Mammary epithelial cell (primary cell): ENCODE results near the gene RAPGEF4.

Experiments
- EZH2 ChIP-seq: IDR thresholded peaks from 2 replicates; pipeline ENCODE4 v1.6.1; 2012; ENCODE audit warnings: low read length, inconsistent platforms, borderline replicate concordance
- TF ChIP-seq, protein P1 (sequence below), 2 donors: IDR thresholded peaks in 1 of 2; conservative IDR thresholded peaks in 1 of 2; 2 replicates each; pipeline ENCODE4 v1.5.1; 2011 to 2012; ENCODE audit warnings: inconsistent platforms in 2 of 2, low read length in 2 of 2, mild to moderate bottlenecking in 2 of 2, control low read depth in 1 of 2, low read depth in 1 of 2; ENCODE audit not compliant: insufficient read depth in 1 of 2; ENCODE audit errors: extremely low read depth in 1 of 2

GRCh38 chr2:172782506-172783164 lies 47.0 kb downstream of the RAPGEF4 start:
- TF ChIP-seq, protein P1, sequence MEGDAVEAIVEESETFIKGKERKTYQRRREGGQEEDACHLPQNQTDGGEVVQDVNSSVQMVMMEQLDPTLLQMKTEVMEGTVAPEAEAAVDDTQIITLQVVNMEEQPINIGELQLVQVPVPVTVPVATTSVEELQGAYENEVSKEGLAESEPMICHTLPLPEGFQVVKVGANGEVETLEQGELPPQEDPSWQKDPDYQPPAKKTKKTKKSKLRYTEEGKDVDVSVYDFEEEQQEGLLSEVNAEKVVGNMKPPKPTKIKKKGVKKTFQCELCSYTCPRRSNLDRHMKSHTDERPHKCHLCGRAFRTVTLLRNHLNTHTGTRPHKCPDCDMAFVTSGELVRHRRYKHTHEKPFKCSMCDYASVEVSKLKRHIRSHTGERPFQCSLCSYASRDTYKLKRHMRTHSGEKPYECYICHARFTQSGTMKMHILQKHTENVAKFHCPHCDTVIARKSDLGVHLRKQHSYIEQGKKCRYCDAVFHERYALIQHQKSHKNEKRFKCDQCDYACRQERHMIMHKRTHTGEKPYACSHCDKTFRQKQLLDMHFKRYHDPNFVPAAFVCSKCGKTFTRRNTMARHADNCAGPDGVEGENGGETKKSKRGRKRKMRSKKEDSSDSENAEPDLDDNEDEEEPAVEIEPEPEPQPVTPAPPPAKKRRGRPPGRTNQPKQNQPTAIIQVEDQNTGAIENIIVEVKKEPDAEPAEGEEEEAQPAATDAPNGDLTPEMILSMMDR (conservative IDR thresholded peaks at IDR 0.05 in 1 of 2, IDR thresholded peaks at IDR 0.05 in 1 of 2; ENCODE audit: extremely low read depth in 1 of 2, insufficient read depth in 1 of 2, low read depth in 1 of 2, low read length in 2 of 2): no peak
- TF ChIP-seq EZH2: no peak
